Chondrocyte (in vitro differentiated cells): ENCODE results near the gene RAB10. TPM values are rescaled to one million over a fixed set of nuclear protein-coding genes. Genes with fewer than 3 reads are reported as not detected.
A peak's percentile ranks its signal among the peaks of the same experiment; 100 is the strongest.

Experiments used
- DNase-seq: peaks from one replicate; pipeline ENCODE4 v3.0.0; 2021; ENCODE audit warnings: mixed read lengths, low spot score
- H3K27ac Mint-ChIP-seq: one replicate; pipeline ENCODE4 v1.8.0; 2021; ENCODE audit warnings: mild to moderate bottlenecking, moderate library complexity, mixed read lengths; ENCODE audit not compliant: unreplicated experiment
- H3K27me3 Mint-ChIP-seq: 2 replicates; pipeline ENCODE4 v1.8.0; 2021; ENCODE audit warnings: low read depth, mixed read lengths
- H3K36me3 Mint-ChIP-seq: 2 replicates; pipeline ENCODE4 v1.8.0; 2021; ENCODE audit warnings: low read depth, mixed read lengths
- H3K4me1 Mint-ChIP-seq: 2 replicates; pipeline ENCODE4 v1.8.0; 2021; ENCODE audit warnings: low read depth, mild to moderate bottlenecking, mixed read lengths
- H3K4me3 Mint-ChIP-seq: one replicate; pipeline ENCODE4 v1.8.0; 2021; ENCODE audit warnings: mild to moderate bottlenecking, moderate library complexity, mixed read lengths; ENCODE audit not compliant: unreplicated experiment
- H3K9me3 Mint-ChIP-seq: 2 replicates; pipeline ENCODE4 v1.8.0; 2021; ENCODE audit warnings: low read depth, mixed read lengths
- total RNA-seq: library from RNA; stranded (reverse); gene quantifications from 3 replicates; pipeline ENCODE4 v1.2.1, GENCODE V29; 2021
- TF ChIP-seq, protein P1 (sequence below): fragments of 200-600 bp; sonication (generic); IDR thresholded peaks from 2 replicates; pipeline ENCODE4 v1.5.0; 2021; ENCODE audit warnings: antibody characterized with exemption, mild to moderate bottlenecking, moderate library complexity

The RAB10 gene
- total RNA-seq, 1 donor from 2014 or later = 153 TPM

GRCh38 chr2:26184555-26185303, 150.8 kb downstream of the RAB10 start:
- Mint-ChIP-seq H3K9me3 (no peaks in the 10 kb centered on the region), H3K4me3 (peak overlapping the region; percentile 85), H3K27me3 (no peaks in the 10 kb centered on the region), H3K4me1 (peaks cover 17% of the 10 kb centered on the region), H3K36me3 (no peaks in the 10 kb centered on the region), H3K27ac (peak overlapping the region; percentile 70)
- no peak for DNase-seq
- TF ChIP-seq, protein P1, sequence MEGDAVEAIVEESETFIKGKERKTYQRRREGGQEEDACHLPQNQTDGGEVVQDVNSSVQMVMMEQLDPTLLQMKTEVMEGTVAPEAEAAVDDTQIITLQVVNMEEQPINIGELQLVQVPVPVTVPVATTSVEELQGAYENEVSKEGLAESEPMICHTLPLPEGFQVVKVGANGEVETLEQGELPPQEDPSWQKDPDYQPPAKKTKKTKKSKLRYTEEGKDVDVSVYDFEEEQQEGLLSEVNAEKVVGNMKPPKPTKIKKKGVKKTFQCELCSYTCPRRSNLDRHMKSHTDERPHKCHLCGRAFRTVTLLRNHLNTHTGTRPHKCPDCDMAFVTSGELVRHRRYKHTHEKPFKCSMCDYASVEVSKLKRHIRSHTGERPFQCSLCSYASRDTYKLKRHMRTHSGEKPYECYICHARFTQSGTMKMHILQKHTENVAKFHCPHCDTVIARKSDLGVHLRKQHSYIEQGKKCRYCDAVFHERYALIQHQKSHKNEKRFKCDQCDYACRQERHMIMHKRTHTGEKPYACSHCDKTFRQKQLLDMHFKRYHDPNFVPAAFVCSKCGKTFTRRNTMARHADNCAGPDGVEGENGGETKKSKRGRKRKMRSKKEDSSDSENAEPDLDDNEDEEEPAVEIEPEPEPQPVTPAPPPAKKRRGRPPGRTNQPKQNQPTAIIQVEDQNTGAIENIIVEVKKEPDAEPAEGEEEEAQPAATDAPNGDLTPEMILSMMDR = peak; percentile 81

- no peak for DNase-seq
- peak overlapping the region; percentile 85 for H3K4me3 Mint-ChIP-seq
- H3K27me3 Mint-ChIP-seq = no peaks in the 10 kb centered on the region
- peaks cover 13% of the 10 kb centered on the region for H3K4me1 Mint-ChIP-seq
- H3K27ac Mint-ChIP-seq = peak overlapping the region; percentile 70
- TF ChIP-seq, protein P1 = no peak
- H3K9me3 Mint-ChIP-seq = no peaks in the 10 kb centered on the region
- no peaks in the 10 kb centered on the region for H3K36me3 Mint-ChIP-seq
Measured at GRCh38 chr2:26185304-26185928, 151.5 kb downstream of the RAB10 start.

DNA sequence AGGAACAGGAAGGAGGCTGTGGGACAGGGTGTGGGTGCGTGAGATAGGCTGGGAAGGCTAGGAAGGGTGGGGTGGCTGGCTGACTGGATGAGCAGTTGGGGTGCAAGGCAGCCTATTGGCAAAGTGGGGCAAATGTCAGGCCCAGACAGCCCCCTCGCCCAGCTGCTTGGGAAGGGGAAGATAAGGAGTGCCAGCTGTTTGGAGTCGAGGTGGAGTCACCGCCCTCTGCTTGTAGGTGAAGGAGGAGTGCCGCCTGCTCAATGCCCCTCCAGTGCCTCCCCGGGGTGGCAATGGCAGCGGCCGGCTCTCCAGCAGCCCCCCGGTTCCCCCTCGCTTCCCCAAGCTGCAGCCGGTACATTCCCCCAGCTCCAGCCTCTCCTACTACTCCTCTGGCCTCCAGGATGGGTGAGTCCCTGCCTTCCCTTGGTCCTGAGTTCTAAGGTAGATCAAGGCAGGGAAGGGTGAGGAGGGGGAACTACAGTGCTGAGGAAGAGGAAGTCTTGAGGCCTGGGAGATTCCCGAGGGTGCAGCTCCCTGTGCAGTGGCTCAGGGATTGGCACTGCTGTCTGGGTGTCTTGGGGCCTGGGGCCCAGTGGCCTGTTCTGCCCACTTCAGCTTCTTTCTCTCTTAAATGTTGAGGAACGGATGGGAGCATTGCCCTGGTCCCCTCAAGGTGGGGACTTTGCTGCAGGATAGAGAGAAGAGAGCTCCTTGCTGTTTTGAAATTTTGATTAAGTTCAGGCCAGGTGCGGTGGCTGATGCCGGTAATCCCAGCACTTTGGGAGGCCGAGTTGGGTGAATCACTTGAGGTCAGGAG, 152.3 kb downstream of the RAB10 start:
- peak overlapping the region; percentile 43 for H3K27ac Mint-ChIP-seq
- H3K27me3 Mint-ChIP-seq = no peaks in the 10 kb centered on the region
- no peaks in the 10 kb centered on the region for H3K9me3 Mint-ChIP-seq
- H3K36me3 Mint-ChIP-seq = no peaks in the 10 kb centered on the region
- TF ChIP-seq, protein P1 = no peak
- peak overlapping the region; percentile 85 for H3K4me3 Mint-ChIP-seq
- DNase-seq = no peak
- H3K4me1 Mint-ChIP-seq = peaks cover 13% of the 10 kb centered on the region

Other genes starting within 250 kb of the RAB10 start
- gene ASXL2, start 155.6 kb upstream of the RAB10 start, total RNA-seq = 24.7 to 31.9 TPM (median 27.1 TPM) in 3 replicates
- gene KIF3C, start 51.6 kb upstream of the RAB10 start, total RNA-seq = 34.4 to 38.6 TPM (median 37.3 TPM) in 3 replicates
- gene GAREM2, start 139.0 kb downstream of the RAB10 start, total RNA-seq = 6.5 to 22.6 TPM (median 19.1 TPM) in 3 replicates
- gene HADHA, start 210.5 kb downstream of the RAB10 start, total RNA-seq = 98.0 to 119 TPM (median 103 TPM) in 3 replicates
- gene HADHB, start 210.9 kb downstream of the RAB10 start, total RNA-seq = 85.0 to 96.8 TPM (median 89.1 TPM) in 3 replicates